ENCODE measurements around the gene RIPOR2. TPM values are rescaled to one million over a fixed set of nuclear protein-coding genes. Genes with fewer than 3 reads are reported as not detected.

The RIPOR2 gene
- total and polyA plus RNA-seq, 2 experiments from 2014 or later, result 9.5 to 22.5 TPM

DNA sequence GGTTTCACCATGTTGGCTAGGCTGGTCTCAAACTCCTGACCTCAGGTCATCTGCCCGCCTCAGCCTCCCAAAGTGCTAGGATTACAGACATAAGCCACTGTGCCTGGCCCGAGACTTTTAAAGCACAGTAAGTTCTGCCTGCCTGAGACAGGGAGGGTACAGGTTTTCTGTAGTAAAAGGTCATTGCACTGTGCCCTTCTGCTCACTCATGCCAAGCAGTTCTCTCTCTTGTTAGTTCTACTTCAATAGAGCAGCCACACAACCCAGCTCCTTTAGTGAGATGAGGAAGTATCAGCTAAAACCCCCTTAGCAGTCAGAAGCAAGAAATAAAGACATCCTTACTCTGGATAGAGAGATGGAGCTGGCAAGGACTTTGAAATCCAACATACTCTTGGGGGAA is 84.7 kb downstream of the RIPOR2 start (continued):
- TF ChIP-seq, protein P1, sequence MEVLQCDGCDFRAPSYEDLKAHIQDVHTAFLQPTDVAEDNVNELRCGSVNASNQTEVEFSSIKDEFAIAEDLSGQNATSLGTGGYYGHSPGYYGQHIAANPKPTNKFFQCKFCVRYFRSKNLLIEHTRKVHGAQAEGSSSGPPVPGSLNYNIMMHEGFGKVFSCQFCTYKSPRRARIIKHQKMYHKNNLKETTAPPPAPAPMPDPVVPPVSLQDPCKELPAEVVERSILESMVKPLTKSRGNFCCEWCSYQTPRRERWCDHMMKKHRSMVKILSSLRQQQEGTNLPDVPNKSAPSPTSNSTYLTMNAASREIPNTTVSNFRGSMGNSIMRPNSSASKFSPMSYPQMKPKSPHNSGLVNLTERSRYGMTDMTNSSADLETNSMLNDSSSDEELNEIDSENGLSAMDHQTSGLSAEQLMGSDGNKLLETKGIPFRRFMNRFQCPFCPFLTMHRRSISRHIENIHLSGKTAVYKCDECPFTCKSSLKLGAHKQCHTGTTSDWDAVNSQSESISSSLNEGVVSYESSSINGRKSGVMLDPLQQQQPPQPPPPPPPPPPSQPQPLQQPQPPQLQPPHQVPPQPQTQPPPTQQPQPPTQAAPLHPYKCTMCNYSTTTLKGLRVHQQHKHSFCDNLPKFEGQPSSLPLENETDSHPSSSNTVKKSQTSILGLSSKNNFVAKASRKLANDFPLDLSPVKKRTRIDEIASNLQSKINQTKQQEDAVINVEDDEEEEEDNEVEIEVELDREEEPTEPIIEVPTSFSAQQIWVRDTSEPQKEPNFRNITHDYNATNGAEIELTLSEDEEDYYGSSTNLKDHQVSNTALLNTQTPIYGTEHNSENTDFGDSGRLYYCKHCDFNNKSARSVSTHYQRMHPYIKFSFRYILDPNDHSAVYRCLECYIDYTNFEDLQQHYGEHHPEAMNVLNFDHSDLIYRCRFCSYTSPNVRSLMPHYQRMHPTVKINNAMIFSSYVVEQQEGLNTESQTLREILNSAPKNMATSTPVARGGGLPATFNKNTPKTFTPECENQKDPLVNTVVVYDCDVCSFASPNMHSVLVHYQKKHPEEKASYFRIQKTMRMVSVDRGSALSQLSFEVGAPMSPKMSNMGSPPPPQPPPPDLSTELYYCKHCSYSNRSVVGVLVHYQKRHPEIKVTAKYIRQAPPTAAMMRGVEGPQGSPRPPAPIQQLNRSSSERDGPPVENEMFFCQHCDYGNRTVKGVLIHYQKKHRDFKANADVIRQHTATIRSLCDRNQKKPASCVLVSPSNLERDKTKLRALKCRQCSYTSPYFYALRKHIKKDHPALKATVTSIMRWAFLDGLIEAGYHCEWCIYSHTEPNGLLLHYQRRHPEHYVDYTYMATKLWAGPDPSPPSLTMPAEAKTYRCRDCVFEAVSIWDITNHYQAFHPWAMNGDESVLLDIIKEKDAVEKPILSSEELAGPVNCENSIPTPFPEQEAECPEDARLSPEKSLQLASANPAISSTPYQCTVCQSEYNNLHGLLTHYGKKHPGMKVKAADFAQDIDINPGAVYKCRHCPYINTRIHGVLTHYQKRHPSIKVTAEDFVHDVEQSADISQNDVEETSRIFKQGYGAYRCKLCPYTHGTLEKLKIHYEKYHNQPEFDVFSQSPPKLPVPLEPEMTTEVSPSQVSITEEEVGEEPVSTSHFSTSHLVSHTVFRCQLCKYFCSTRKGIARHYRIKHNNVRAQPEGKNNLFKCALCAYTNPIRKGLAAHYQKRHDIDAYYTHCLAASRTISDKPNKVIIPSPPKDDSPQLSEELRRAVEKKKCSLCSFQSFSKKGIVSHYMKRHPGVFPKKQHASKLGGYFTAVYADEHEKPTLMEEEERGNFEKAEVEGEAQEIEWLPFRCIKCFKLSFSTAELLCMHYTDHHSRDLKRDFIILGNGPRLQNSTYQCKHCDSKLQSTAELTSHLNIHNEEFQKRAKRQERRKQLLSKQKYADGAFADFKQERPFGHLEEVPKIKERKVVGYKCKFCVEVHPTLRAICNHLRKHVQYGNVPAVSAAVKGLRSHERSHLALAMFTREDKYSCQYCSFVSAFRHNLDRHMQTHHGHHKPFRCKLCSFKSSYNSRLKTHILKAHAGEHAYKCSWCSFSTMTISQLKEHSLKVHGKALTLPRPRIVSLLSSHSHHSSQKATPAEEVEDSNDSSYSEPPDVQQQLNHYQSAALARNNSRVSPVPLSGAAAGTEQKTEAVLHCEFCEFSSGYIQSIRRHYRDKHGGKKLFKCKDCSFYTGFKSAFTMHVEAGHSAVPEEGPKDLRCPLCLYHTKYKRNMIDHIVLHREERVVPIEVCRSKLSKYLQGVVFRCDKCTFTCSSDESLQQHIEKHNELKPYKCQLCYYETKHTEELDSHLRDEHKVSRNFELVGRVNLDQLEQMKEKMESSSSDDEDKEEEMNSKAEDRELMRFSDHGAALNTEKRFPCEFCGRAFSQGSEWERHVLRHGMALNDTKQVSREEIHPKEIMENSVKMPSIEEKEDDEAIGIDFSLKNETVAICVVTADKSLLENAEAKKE (CRISPR knock-in tag; IDR thresholded peaks at IDR 0.05), result no peak
- TF ChIP-seq EZH2 (IDR thresholded peaks at IDR 0.05; ENCODE audit: low read depth, unreplicated experiment) (no peak), EZH2phosphoT487 (IDR thresholded peaks at IDR 0.05; ENCODE audit: unreplicated experiment) (no peak), CREB1 (CRISPR knock-in tag; IDR thresholded peaks at IDR 0.05; ENCODE audit: low read depth) (no peak), NANOG (IDR thresholded peaks at IDR 0.05; ENCODE audit: borderline replicate concordance) (no peak), POLR2AphosphoS5 (IDR thresholded peaks at IDR 0.05; ENCODE audit: low read depth) (no peak), JUNB (IDR thresholded peaks at IDR 0.05; ENCODE audit: unreplicated experiment) (no peak), STAT1 (IDR thresholded peaks at IDR 0.05; ENCODE audit: unreplicated experiment) (no peak), ZNF114 (CRISPR knock-in tag; IDR thresholded peaks at IDR 0.05) (no peak)
- TF ChIP-seq, protein P2, sequence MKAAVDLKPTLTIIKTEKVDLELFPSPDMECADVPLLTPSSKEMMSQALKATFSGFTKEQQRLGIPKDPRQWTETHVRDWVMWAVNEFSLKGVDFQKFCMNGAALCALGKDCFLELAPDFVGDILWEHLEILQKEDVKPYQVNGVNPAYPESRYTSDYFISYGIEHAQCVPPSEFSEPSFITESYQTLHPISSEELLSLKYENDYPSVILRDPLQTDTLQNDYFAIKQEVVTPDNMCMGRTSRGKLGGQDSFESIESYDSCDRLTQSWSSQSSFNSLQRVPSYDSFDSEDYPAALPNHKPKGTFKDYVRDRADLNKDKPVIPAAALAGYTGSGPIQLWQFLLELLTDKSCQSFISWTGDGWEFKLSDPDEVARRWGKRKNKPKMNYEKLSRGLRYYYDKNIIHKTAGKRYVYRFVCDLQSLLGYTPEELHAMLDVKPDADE (IDR thresholded peaks at IDR 0.05), result no peak

GRCh38 chr6:24849713-24850112 is 86.0 kb downstream of the RIPOR2 start:
- peaks cover 6% of the 10 kb centered on the region; the same call in 1 of the 2 replicates for H3K9me2 ChIP-seq (ENCODE audit: insufficient read depth)

More at GRCh38 chr6:24849713-24850112, 86.0 kb downstream of the RIPOR2 start:
- no peaks in the 10 kb centered on the region for H3K36me3 ChIP-seq (ENCODE audit: insufficient read depth)
- H3K27ac ChIP-seq (ENCODE audit: low read depth), result no peak overlapping the region
- Mint-ChIP-seq H3K4me3 (no peak overlapping the region), H3K27ac (no peak overlapping the region; the same call in 1 of the 2 replicates), H3K36me3 (ENCODE audit: low read depth) (peaks cover 45% of the 10 kb centered on the region), H3K9me3 (no peaks in the 10 kb centered on the region), H3K27me3 (ENCODE audit: insufficient read depth, low read depth, poor library complexity) (peaks cover 2% of the 10 kb centered on the region), H3K4me1 (no peaks in the 10 kb centered on the region; the same call in 2 of the 3 replicates)
- H3K4me1 ChIP-seq (ENCODE audit: insufficient read depth), result no peaks in the 10 kb centered on the region
- no peaks in the 10 kb centered on the region for H4K20me1 ChIP-seq (replicated peaks; ENCODE audit: insufficient read depth)
- no peaks in the 10 kb centered on the region for H3K27me3 ChIP-seq (ENCODE audit: insufficient read depth)
- H3K79me2 ChIP-seq (replicated peaks; ENCODE audit: insufficient read depth), result no peaks in the 10 kb centered on the region
- no peak overlapping the region for H3K4me2 ChIP-seq
- TF ChIP-seq ZNF331 (CRISPR knock-in tag; IDR thresholded peaks at IDR 0.05; ENCODE audit: low read depth), result no peak
- no peak for TF ChIP-seq JUNB (IDR thresholded peaks at IDR 0.05; ENCODE audit: unreplicated experiment)
- TF ChIP-seq, protein P2 (IDR thresholded peaks at IDR 0.05), result no peak
- ATAC-seq, result no peak
- H3F3A ChIP-seq (replicated peaks; ENCODE audit: low read depth), result no peaks in the 10 kb centered on the region
- no peak for DNase-seq (ENCODE audit: low spot score)
- H2AFZ ChIP-seq, result no peak overlapping the region
- no peak overlapping the region for H3K4me3 ChIP-seq

Data from GM23338 (cell line).